Measurements from ENCODE around the gene HCRTR2.

DNA sequence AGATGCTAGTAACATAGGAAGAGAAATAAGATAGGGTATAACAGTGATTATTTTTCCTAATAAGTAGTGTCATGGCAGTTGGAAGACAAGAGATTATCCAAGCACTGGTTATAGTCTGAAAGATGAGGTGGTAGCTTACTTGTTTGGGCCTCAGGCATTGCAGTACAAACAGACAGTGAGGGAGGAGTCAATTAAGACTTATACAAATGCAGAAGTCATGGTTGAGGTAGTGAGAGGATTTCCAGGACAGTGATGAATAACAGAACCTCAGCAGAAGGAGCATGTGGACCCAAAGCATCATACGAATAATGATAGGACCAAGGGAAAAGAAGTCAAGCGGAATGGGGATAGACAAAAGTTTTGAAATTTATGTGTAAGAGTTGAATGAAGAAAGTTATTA is 53.5 kb downstream of the HCRTR2 start:
- TF ChIP-seq, protein P1, sequence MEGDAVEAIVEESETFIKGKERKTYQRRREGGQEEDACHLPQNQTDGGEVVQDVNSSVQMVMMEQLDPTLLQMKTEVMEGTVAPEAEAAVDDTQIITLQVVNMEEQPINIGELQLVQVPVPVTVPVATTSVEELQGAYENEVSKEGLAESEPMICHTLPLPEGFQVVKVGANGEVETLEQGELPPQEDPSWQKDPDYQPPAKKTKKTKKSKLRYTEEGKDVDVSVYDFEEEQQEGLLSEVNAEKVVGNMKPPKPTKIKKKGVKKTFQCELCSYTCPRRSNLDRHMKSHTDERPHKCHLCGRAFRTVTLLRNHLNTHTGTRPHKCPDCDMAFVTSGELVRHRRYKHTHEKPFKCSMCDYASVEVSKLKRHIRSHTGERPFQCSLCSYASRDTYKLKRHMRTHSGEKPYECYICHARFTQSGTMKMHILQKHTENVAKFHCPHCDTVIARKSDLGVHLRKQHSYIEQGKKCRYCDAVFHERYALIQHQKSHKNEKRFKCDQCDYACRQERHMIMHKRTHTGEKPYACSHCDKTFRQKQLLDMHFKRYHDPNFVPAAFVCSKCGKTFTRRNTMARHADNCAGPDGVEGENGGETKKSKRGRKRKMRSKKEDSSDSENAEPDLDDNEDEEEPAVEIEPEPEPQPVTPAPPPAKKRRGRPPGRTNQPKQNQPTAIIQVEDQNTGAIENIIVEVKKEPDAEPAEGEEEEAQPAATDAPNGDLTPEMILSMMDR (IDR thresholded peaks at IDR 0.05) = no peak
- TF ChIP-seq POLR2A (IDR thresholded peaks at IDR 0.05) = no peak
